HG03565 (cell line): ENCODE results near the gene ANKAR.
"Not testable (repeated sequence)": the region's sequence is repeated elsewhere in the genome, so short reads cannot be mapped to it uniquely, and the experiment has no call there.

Source experiments
- ATAC-seq: cut with Tn5 transposase; IDR thresholded peaks from one replicate; pipeline ENCODE4 v1.9.1; 2021; ENCODE audit warnings: mild to moderate bottlenecking, moderate library complexity; ENCODE audit not compliant: unreplicated experiment

Gene ANKAR

GRCh38 chr2:189709501-189710221 lies 35.2 kb downstream of the ANKAR start:
- ATAC-seq, result no peak

GRCh38 chr2:189717593-189717992 lies 43.1 kb downstream of the ANKAR start:
- not testable (repeated sequence) for ATAC-seq

- no peak for ATAC-seq
Observed at GRCh38 chr2:189719571-189719970, 45.1 kb downstream of the ANKAR start.

- ATAC-seq, result no peak
Observed at GRCh38 chr2:189723192-189723591, 48.7 kb downstream of the ANKAR start.
